ENCODE results near the gene ELSPBP1.

DNA sequence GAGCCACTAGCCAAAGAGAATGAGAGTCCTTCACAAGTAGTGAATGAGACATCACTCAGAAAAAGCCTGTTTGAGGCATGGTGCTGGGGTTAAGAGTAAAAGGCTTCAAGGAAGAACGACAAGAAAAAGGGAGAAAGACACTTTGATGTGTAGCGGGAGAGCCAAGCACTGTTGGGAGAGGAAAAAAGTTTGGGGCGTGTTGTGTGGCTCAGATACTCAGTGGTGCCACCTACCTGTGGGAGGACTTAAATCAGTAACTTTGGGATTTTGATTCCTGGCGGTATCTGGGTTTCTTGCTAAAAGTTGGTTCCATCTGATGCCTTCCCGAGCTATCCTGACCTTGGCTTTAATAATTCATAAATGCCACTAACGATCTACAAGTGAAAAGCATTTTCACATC is 12.3 kb downstream of the ELSPBP1 start:
- TF ChIP-seq, protein P1, sequence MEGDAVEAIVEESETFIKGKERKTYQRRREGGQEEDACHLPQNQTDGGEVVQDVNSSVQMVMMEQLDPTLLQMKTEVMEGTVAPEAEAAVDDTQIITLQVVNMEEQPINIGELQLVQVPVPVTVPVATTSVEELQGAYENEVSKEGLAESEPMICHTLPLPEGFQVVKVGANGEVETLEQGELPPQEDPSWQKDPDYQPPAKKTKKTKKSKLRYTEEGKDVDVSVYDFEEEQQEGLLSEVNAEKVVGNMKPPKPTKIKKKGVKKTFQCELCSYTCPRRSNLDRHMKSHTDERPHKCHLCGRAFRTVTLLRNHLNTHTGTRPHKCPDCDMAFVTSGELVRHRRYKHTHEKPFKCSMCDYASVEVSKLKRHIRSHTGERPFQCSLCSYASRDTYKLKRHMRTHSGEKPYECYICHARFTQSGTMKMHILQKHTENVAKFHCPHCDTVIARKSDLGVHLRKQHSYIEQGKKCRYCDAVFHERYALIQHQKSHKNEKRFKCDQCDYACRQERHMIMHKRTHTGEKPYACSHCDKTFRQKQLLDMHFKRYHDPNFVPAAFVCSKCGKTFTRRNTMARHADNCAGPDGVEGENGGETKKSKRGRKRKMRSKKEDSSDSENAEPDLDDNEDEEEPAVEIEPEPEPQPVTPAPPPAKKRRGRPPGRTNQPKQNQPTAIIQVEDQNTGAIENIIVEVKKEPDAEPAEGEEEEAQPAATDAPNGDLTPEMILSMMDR (IDR thresholded peaks at IDR 0.05; ENCODE audit: insufficient read depth, low read length) = no peak
- TF ChIP-seq, protein P2, sequence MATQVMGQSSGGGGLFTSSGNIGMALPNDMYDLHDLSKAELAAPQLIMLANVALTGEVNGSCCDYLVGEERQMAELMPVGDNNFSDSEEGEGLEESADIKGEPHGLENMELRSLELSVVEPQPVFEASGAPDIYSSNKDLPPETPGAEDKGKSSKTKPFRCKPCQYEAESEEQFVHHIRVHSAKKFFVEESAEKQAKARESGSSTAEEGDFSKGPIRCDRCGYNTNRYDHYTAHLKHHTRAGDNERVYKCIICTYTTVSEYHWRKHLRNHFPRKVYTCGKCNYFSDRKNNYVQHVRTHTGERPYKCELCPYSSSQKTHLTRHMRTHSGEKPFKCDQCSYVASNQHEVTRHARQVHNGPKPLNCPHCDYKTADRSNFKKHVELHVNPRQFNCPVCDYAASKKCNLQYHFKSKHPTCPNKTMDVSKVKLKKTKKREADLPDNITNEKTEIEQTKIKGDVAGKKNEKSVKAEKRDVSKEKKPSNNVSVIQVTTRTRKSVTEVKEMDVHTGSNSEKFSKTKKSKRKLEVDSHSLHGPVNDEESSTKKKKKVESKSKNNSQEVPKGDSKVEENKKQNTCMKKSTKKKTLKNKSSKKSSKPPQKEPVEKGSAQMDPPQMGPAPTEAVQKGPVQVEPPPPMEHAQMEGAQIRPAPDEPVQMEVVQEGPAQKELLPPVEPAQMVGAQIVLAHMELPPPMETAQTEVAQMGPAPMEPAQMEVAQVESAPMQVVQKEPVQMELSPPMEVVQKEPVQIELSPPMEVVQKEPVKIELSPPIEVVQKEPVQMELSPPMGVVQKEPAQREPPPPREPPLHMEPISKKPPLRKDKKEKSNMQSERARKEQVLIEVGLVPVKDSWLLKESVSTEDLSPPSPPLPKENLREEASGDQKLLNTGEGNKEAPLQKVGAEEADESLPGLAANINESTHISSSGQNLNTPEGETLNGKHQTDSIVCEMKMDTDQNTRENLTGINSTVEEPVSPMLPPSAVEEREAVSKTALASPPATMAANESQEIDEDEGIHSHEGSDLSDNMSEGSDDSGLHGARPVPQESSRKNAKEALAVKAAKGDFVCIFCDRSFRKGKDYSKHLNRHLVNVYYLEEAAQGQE (IDR thresholded peaks at IDR 0.05; ENCODE audit: insufficient replicate concordance, low read depth) = no peak
- TF ChIP-seq GABPA (IDR thresholded peaks at IDR 0.05; ENCODE audit: low read depth) = no peak

Data from HL-60 (cell line).